ENCODE data around the gene MREG.

DNA sequence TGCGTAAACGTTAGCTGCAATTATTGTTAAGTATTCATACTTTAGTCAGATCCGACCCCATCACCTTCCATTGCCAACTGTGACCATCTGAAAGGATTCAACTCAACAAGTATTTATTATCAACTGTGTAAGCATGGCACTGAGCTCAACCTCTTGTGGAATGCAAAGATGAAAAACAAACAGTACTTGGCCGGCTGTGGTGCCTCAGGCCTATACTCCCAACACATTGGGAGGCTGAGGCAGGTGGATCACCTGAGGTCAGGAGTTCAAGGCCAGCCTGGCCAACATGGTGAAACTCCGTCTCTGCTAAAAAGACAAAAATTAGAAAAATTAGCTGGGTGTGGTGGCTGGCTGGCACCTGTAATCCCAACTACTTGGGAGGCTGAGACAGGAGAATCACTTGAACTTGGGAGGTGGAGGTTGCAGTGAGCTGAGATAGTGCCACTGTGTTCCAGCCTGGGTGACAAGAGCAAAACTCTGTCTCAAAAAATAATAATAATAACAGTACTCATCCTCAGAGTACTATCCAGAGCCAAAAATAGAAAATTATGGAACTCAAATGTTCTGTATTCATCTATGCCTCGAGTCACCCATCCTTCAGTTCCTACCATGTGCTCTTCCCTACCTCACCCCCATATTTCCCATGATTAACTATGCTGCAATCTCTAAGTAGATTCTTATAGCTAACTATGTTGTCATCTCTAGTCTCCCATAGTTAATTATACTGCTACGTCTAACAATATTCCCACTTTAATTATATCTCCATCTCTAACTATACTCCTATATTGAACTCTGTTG, 8.6 kb upstream of the MREG start:
- TF ChIP-seq, protein P1, sequence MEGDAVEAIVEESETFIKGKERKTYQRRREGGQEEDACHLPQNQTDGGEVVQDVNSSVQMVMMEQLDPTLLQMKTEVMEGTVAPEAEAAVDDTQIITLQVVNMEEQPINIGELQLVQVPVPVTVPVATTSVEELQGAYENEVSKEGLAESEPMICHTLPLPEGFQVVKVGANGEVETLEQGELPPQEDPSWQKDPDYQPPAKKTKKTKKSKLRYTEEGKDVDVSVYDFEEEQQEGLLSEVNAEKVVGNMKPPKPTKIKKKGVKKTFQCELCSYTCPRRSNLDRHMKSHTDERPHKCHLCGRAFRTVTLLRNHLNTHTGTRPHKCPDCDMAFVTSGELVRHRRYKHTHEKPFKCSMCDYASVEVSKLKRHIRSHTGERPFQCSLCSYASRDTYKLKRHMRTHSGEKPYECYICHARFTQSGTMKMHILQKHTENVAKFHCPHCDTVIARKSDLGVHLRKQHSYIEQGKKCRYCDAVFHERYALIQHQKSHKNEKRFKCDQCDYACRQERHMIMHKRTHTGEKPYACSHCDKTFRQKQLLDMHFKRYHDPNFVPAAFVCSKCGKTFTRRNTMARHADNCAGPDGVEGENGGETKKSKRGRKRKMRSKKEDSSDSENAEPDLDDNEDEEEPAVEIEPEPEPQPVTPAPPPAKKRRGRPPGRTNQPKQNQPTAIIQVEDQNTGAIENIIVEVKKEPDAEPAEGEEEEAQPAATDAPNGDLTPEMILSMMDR (conservative IDR thresholded peaks at IDR 0.05) = no peak
- no peak for TF ChIP-seq EZH2 (IDR thresholded peaks at IDR 0.05; ENCODE audit: low read depth)

Measured in PC-9 (cell line).